Measurements from ENCODE around the gene STMND1.

DNA sequence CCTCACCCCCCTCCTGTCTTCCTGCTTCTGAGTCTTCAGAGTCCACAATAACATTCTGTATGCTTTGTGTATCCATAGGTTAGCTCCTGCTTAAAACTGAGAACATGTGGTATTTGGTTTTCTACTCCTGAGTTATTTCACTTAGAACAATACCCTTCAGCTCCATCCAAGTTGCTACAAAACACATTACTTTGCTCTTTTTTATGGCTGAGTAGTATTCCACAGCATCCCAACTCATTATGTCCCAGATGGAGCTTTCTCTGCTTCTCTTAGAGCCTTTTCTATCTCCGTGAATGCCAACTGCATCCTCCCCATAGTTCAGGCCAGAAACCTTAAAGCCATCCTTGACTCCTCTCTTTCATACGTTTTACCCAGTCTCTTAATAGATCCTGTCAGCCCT is 55.8 kb downstream of the STMND1 start:
- TF ChIP-seq, protein P1, sequence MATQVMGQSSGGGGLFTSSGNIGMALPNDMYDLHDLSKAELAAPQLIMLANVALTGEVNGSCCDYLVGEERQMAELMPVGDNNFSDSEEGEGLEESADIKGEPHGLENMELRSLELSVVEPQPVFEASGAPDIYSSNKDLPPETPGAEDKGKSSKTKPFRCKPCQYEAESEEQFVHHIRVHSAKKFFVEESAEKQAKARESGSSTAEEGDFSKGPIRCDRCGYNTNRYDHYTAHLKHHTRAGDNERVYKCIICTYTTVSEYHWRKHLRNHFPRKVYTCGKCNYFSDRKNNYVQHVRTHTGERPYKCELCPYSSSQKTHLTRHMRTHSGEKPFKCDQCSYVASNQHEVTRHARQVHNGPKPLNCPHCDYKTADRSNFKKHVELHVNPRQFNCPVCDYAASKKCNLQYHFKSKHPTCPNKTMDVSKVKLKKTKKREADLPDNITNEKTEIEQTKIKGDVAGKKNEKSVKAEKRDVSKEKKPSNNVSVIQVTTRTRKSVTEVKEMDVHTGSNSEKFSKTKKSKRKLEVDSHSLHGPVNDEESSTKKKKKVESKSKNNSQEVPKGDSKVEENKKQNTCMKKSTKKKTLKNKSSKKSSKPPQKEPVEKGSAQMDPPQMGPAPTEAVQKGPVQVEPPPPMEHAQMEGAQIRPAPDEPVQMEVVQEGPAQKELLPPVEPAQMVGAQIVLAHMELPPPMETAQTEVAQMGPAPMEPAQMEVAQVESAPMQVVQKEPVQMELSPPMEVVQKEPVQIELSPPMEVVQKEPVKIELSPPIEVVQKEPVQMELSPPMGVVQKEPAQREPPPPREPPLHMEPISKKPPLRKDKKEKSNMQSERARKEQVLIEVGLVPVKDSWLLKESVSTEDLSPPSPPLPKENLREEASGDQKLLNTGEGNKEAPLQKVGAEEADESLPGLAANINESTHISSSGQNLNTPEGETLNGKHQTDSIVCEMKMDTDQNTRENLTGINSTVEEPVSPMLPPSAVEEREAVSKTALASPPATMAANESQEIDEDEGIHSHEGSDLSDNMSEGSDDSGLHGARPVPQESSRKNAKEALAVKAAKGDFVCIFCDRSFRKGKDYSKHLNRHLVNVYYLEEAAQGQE (IDR thresholded peaks at IDR 0.05), result no peak
- TF ChIP-seq ESRRA (IDR thresholded peaks at IDR 0.05; ENCODE audit: borderline replicate concordance, low read length) (no peak), HOXA7 (CRISPR knock-in tag; IDR thresholded peaks at IDR 0.05) (no peak)
